Suprapubic skin (tissue), 4 donors: Measurements from ENCODE around the gene CMKLR1.

Source experiments
- CTCF ChIP-seq, 2 donors: fragments of 200-600 bp in 1 of 2; fragments of 450-650 bp in 1 of 2; sonication (generic) in 1 of 2; IDR thresholded peaks; one replicate each; pipeline ENCODE4 v1.5.1; 2016 to 2019; ENCODE audit warnings: antibody characterized with exemption in 2 of 2, mild to moderate bottlenecking in 1 of 2, moderate library complexity in 1 of 2
- EP300 ChIP-seq: sonication (generic); formaldehyde crosslinking; IDR thresholded peaks from one replicate; pipeline ENCODE4 v1.6.1; 2017; ENCODE audit warnings: antibody characterized with exemption
- POLR2A ChIP-seq, 2 donors: fragments of 450-650 bp; IDR thresholded peaks; one replicate each; pipeline ENCODE4 v1.6.1; 2017; ENCODE audit warnings: antibody characterized with exemption in 2 of 2, mild to moderate bottlenecking in 2 of 2, moderate library complexity in 2 of 2
- POLR2AphosphoS5 ChIP-seq, 3 donors: sonication (generic); formaldehyde crosslinking; IDR thresholded peaks; one replicate each; pipeline ENCODE4 v1.6.1; 2017; ENCODE audit warnings: antibody characterized with exemption in 3 of 3

GRCh38 chr12:108358580-108358965 lies 19.5 kb upstream of the CMKLR1 start:
- TF ChIP-seq CTCF (IDR thresholded peaks at IDR 0.05) (no peak), EP300 (no peak), POLR2A (IDR thresholded peaks at IDR 0.05) (no peak), POLR2AphosphoS5 (IDR thresholded peaks at IDR 0.05) (no peak)
